HEK293T (cell line): ENCODE results near the gene HOXA4.
A peak's percentile ranks its signal among the peaks of the same experiment; 100 is the strongest.

Source experiments
- CTCF ChIA-PET: fragments of 350-600 bp; formaldehyde crosslinking; extraction: SDS; loops from one replicate; lab custom pipeline; 2021; ENCODE audit warnings: antibody characterized with exemption, inconsistent platforms; lab: Yijun Ruan, JAX
- POLR2A ChIA-PET: fragments of 350-600 bp; formaldehyde crosslinking; extraction: SDS; loops from one replicate; lab custom pipeline; 2020; ENCODE audit warnings: antibody characterized with exemption, inconsistent platforms; lab: Yijun Ruan, JAX
- DNase-seq: peaks from one replicate; pipeline ENCODE4 v3.0.0; 2012; ENCODE audit warnings: mixed read lengths; ENCODE audit errors: extremely low spot score
- ARNT ChIP-seq: fragments of 450-650 bp; IDR thresholded peaks from 2 replicates; pipeline ENCODE4 v1.6.1; 2017; ENCODE audit warnings: mild to moderate bottlenecking
- BHLHE40 ChIP-seq: fragments of 450-650 bp; IDR thresholded peaks from 2 replicates; pipeline ENCODE4 v1.6.1; 2016; ENCODE audit warnings: mild to moderate bottlenecking, moderate library complexity, borderline replicate concordance
- CTBP1 ChIP-seq: fragments of 450-650 bp; IDR thresholded peaks from 2 replicates; pipeline ENCODE4 v1.6.1; 2016; ENCODE audit warnings: borderline replicate concordance
- ELF4 ChIP-seq: fragments of 450-650 bp; IDR thresholded peaks from 2 replicates; pipeline ENCODE4 v1.6.1; 2017; ENCODE audit warnings: antibody characterized with exemption
- FOXA1 ChIP-seq: fragments of 450-650 bp; IDR thresholded peaks from 2 replicates; pipeline ENCODE4 v1.6.1; 2016; ENCODE audit warnings: mild to moderate bottlenecking
- FOXK2 ChIP-seq: fragments of 450-650 bp; IDR thresholded peaks from 2 replicates; pipeline ENCODE4 v1.6.1; 2016; ENCODE audit warnings: mild to moderate bottlenecking
- FOXM1 ChIP-seq: fragments of 450-650 bp; IDR thresholded peaks from 2 replicates; pipeline ENCODE4 v1.6.1; 2017; ENCODE audit warnings: mild to moderate bottlenecking, borderline replicate concordance
- HDGF ChIP-seq: fragments of 450-650 bp; IDR thresholded peaks from 2 replicates; pipeline ENCODE4 v1.6.1; 2017; ENCODE audit warnings: antibody characterized with exemption, borderline replicate concordance
- L3MBTL2 ChIP-seq: fragments of 450-650 bp; conservative IDR thresholded peaks from 2 replicates; pipeline ENCODE4 v1.6.1; 2016; ENCODE audit warnings: mild to moderate bottlenecking
- LEF1 ChIP-seq: fragments of 450-650 bp; IDR thresholded peaks from 2 replicates; pipeline ENCODE4 v1.6.1; 2017; ENCODE audit warnings: mild to moderate bottlenecking, borderline replicate concordance
- NFRKB ChIP-seq: fragments of 450-650 bp; IDR thresholded peaks from 2 replicates; pipeline ENCODE4 v1.6.1; 2016; ENCODE audit warnings: mild to moderate bottlenecking, moderate library complexity
- PKNOX1 ChIP-seq: fragments of 450-650 bp; IDR thresholded peaks from 2 replicates; pipeline ENCODE4 v1.6.1; 2016
- SP1 ChIP-seq: fragments of 450-650 bp; IDR thresholded peaks from 2 replicates; pipeline ENCODE4 v1.6.1; 2017
- SUZ12 ChIP-seq: fragments of 450-650 bp; IDR thresholded peaks from 2 replicates; pipeline ENCODE4 v1.6.1; 2016; ENCODE audit warnings: mild to moderate bottlenecking
- TARDBP ChIP-seq: fragments of 450-650 bp; IDR thresholded peaks from 2 replicates; pipeline ENCODE4 v1.6.1; 2016
- ZNF384 ChIP-seq: fragments of 450-650 bp; IDR thresholded peaks from 2 replicates; pipeline ENCODE4 v1.6.1; 2016

HOXA4 gene

GRCh38 chr7:27166531-27167505, 36.3 kb upstream of the HOXA4 start:
- no peak for TF ChIP-seq LEF1
- TF ChIP-seq L3MBTL2, result no peak
- no peak for TF ChIP-seq CTBP1
- TF ChIP-seq NFRKB, result no peak
- no peak for TF ChIP-seq TARDBP
- TF ChIP-seq ARNT, result no peak
- no peak for TF ChIP-seq PKNOX1
- TF ChIP-seq FOXK2, result no peak
- no peak for TF ChIP-seq SUZ12
- TF ChIP-seq SP1, result no peak
- TF ChIP-seq ELF4, result no peak
- no peak for TF ChIP-seq FOXM1
- POLR2A ChIA-PET, result interaction anchor here (0.9 to 13.6 kb wide), 13 partner anchors 10 to 970 kb away, joined by 3 to 367 read pairs (median 7); partner anchors contain the start of genes HOXA11, HOXA3, HOXA5 and HOXA6
- no peak for DNase-seq
- CTCF ChIA-PET, result no interaction called here

GRCh38 chr7:27165996-27166530, 35.5 kb upstream of the HOXA4 start:
- ChIA-PET CTCF (no interaction called here), POLR2A (interaction anchor here (0.6 to 12.4 kb wide), 14 partner anchors 9 to 969 kb away, joined by 3 to 215 read pairs (median 4); partner anchors contain the start of genes HOXA11, HOXA3, HOXA5 and HOXA7)
- DNase-seq, result no peak
- TF ChIP-seq NFRKB (no peak), ELF4 (0 out of 2 replicates have a peak, but pooled peaks have one; percentile 10)

GRCh38 chr7:27165089-27165995, 34.8 kb upstream of the HOXA4 start, which contains the start of gene HOXA9:
Gene HOXA9 (minus strand): TSS chr7:27165537. CDS start chr7:27165457, 80 bp downstream.
- DNase-seq, result no peak
- TF ChIP-seq TARDBP (0 out of 2 replicates have a peak, but pooled peaks have one; percentile 53), PKNOX1 (peak; percentile 95), LEF1 (peak; percentile 89; the same call in 1 of the 2 replicates), FOXA1 (no peak), CTBP1 (peak; percentile 97), ZNF384 (no peak), ELF4 (peak; percentile 19; the same call in 1 of the 2 replicates), FOXM1 (peak; percentile 71; the same call in 1 of the 2 replicates), NFRKB (no peak), SP1 (no peak), BHLHE40 (no peak), ARNT (peak; percentile 97), HDGF (no peak), L3MBTL2 (peak; percentile 55)
- ChIA-PET POLR2A (interaction anchor here (0.6 to 12.4 kb wide), 14 partner anchors 9 to 968 kb away, joined by 3 to 215 read pairs (median 4); partner anchors contain the start of genes HOXA11, HOXA3, HOXA5 and HOXA7), CTCF (no interaction called here)

- ChIA-PET POLR2A (interaction anchor here (0.6 to 3.9 kb wide), 7 partner anchors 10 to 21 kb away, joined by 3 to 33 read pairs (median 4); partner anchors contain the start of genes HOXA10, HOXA11, HOXA3 and HOXA5), CTCF (no interaction called here)
- no peak for DNase-seq
- TF ChIP-seq HDGF (no peak), ZNF384 (no peak), FOXK2 (no peak), ELF4 (no peak), SP1 (no peak), ARNT (no peak), FOXM1 (no peak), BHLHE40 (no peak), TARDBP (no peak), NFRKB (no peak)
Measured at GRCh38 chr7:27164367-27165088, 34.0 kb upstream of the HOXA4 start.

GRCh38 chr7:27164045-27164366, 33.4 kb upstream of the HOXA4 start:
- POLR2A ChIA-PET, result interaction anchor here (0.6 to 3.9 kb wide), 7 partner anchors 11 to 21 kb away, joined by 3 to 33 read pairs (median 4); partner anchors contain the start of genes HOXA10, HOXA11, HOXA3 and HOXA5
- no peak for DNase-seq
- no peak for TF ChIP-seq TARDBP
- no peak for TF ChIP-seq FOXA1
- TF ChIP-seq BHLHE40, result no peak
- no peak for TF ChIP-seq ARNT
- no peak for TF ChIP-seq ELF4
- TF ChIP-seq NFRKB, result no peak
- no peak for TF ChIP-seq PKNOX1
- TF ChIP-seq CTBP1, result no peak
- TF ChIP-seq SUZ12, result no peak
- no peak for TF ChIP-seq SP1
- TF ChIP-seq LEF1, result no peak
- TF ChIP-seq L3MBTL2, result no peak
- TF ChIP-seq ZNF384, result no peak
- CTCF ChIA-PET, result no interaction called here
